CD14-positive monocyte (primary cell): ENCODE measurements around the gene LIFR. TPM values are rescaled to one million over a fixed set of nuclear protein-coding genes. Genes with fewer than 3 reads are reported as not detected.

Experiments used
- DNase-seq, 3 donors: peaks; one replicate each; pipeline ENCODE4 v3.0.0-alpha.2; 2011 to 2022
- H2AFZ ChIP-seq: 2 replicates; pipeline ENCODE4 v1.6.0; 2012; ENCODE audit warnings: mild to moderate bottlenecking, low read depth, low read length, inconsistent platforms; ENCODE audit not compliant: insufficient read depth, poor library complexity, severe bottlenecking
- H3K27ac ChIP-seq, 2 donors: 1 replicate in 1 of 2; 2 replicates in 1 of 2; pipeline ENCODE4 v1.5.1; 2012 to 2013; ENCODE audit warnings: low read length in 2 of 2, control low read depth in 1 of 2, inconsistent platforms in 1 of 2, low read depth in 1 of 2, mild to moderate bottlenecking in 1 of 2
- H3K27me3 ChIP-seq, 2 donors: one replicate each; pipeline versions ENCODE4 v1.6.0 to v1.6.1; 2011 to 2013; ENCODE audit warnings: low read length in 2 of 2; ENCODE audit not compliant: control insufficient read depth in 2 of 2, insufficient read depth in 2 of 2
- H3K36me3 ChIP-seq, 2 donors: replicated peaks in 1 of 2; 1 replicate in 1 of 2; 2 replicates in 1 of 2; pipeline versions ENCODE4 v1.5.1 to v1.6.1; 2012 to 2013; ENCODE audit warnings: low read length in 2 of 2, control low read depth in 1 of 2, inconsistent platforms in 1 of 2, mild to moderate bottlenecking in 1 of 2; ENCODE audit not compliant: insufficient read depth in 2 of 2, control insufficient read depth in 1 of 2
- H3K4me1 ChIP-seq, 2 donors: 1 replicate in 1 of 2; 2 replicates in 1 of 2; pipeline versions ENCODE4 v1.5.1 to v1.6.1; 2012 to 2013; ENCODE audit warnings: low read length in 2 of 2, control low read depth in 1 of 2, inconsistent platforms in 1 of 2, mild to moderate bottlenecking in 1 of 2, moderate library complexity in 1 of 2; ENCODE audit not compliant: insufficient read depth in 2 of 2, control insufficient read depth in 1 of 2
- H3K4me2 ChIP-seq: replicated peaks from 2 replicates; pipeline ENCODE3; 2012; ENCODE audit warnings: low read length, moderate library complexity, mild to moderate bottlenecking; ENCODE audit not compliant: poor library complexity, severe bottlenecking; ENCODE audit errors: extremely low read depth
- H3K4me3 ChIP-seq, 3 experiments: fragments of 200-600 bp in 1 of 3; sonication (generic) in 1 of 3; replicated peaks in 1 of 3; 1 replicate in 2 of 3; 2 replicates in 1 of 3; pipeline ENCODE4 v1.5.1; 2011 to 2013; ENCODE audit warnings: low read length in 3 of 3, mild to moderate bottlenecking in 3 of 3, control low read depth in 2 of 3, low read depth in 2 of 3, inconsistent platforms in 1 of 3, moderate library complexity in 1 of 3
- H3K79me2 ChIP-seq: 2 replicates; pipeline ENCODE4 v1.6.0; 2012; ENCODE audit warnings: mild to moderate bottlenecking, control low read depth, inconsistent platforms, low read length, moderate library complexity; ENCODE audit not compliant: insufficient read depth
- H3K9ac ChIP-seq: 2 replicates; pipeline ENCODE4 v1.6.0; 2017; ENCODE audit warnings: low read length, mild to moderate bottlenecking; ENCODE audit not compliant: insufficient read depth, poor library complexity, severe bottlenecking
- H3K9me3 ChIP-seq, 2 donors: replicated peaks in 1 of 2; 1 replicate in 1 of 2; 2 replicates in 1 of 2; pipeline versions ENCODE4 v1.5.1 to v1.6.1; 2012 to 2013; ENCODE audit warnings: low read length in 2 of 2, control low read depth in 1 of 2; ENCODE audit not compliant: control insufficient read depth in 1 of 2, insufficient read depth in 1 of 2
- H4K20me1 ChIP-seq: 2 replicates; pipeline ENCODE4 v1.6.0; 2012; ENCODE audit warnings: mild to moderate bottlenecking, low read length, control low read depth, moderate library complexity; ENCODE audit not compliant: insufficient read depth
- H3K27ac Mint-ChIP-seq, 7 donors: one replicate each; pipeline ENCODE4 v1.8.0; 2020; ENCODE audit warnings: mild to moderate bottlenecking in 7 of 7, mixed read lengths in 7 of 7, moderate library complexity in 6 of 7, inconsistent platforms in 2 of 7
- H3K27me3 Mint-ChIP-seq, 3 donors: one replicate each; pipeline ENCODE4 v1.8.0; 2021 to 2022; ENCODE audit warnings: low read depth in 3 of 3, mild to moderate bottlenecking in 3 of 3, mixed read lengths in 3 of 3, moderate library complexity in 3 of 3, inconsistent platforms in 1 of 3
- H3K36me3 Mint-ChIP-seq, 2 donors: one replicate each; pipeline ENCODE4 v1.8.0; 2020; ENCODE audit warnings: mixed read lengths in 2 of 2, inconsistent platforms in 1 of 2, mild to moderate bottlenecking in 1 of 2
- H3K4me1 Mint-ChIP-seq: one replicate; pipeline ENCODE4 v1.8.0; 2020; ENCODE audit warnings: mild to moderate bottlenecking, mixed read lengths
- H3K4me3 Mint-ChIP-seq, 2 donors: one replicate each; pipeline ENCODE4 v1.8.0; 2020; ENCODE audit warnings: mild to moderate bottlenecking in 2 of 2, mixed read lengths in 2 of 2, moderate library complexity in 1 of 2
- H3K9me3 Mint-ChIP-seq, 7 donors: one replicate each; pipeline ENCODE4 v1.8.0; 2020 to 2022; ENCODE audit warnings: mixed read lengths in 7 of 7, mild to moderate bottlenecking in 6 of 7, moderate library complexity in 6 of 7, inconsistent platforms in 2 of 7
- CTCF ChIP-seq: fragments of 200-600 bp; IDR thresholded peaks from one replicate; pipeline ENCODE4 v1.8.0; 2022; ENCODE audit warnings: antibody characterized with exemption, mild to moderate bottlenecking
- WGBS: methylation state at CpG from one replicate; pipeline ENCODE4 v1.1.5; 2013; ENCODE audit warnings: missing lambda C conversion rate; ENCODE audit not compliant: insufficient coverage; 5-methylcytosine and 5-hydroxymethylcytosine counted together
- intact Hi-C, 2 donors: fragments of 100-400 bp; cut with micrococcal nuclease; formaldehyde crosslinking; loops; one replicate each; pipeline versions ENCODE4 v1.15.0 to v1.15.1; 2023
- polyA plus RNA-seq, 3 donors: library from polyadenylated mRNA; depleted of rRNA in 1 of 3; unstranded in 2 of 3; stranded (reverse) in 1 of 3; fragments of 300-500 nt in 2 of 3; fragments of >200 nt in 1 of 3; fragmentation: Illumina TruSeq in 2 of 3; gene quantifications; 1 replicate in 2 of 3; 2 replicates in 1 of 3; pipeline ENCODE4 v1.2.3, GENCODE V29; 2012 to 2021

Gene LIFR
- polyA plus RNA-seq, 3 donors, result not detected

- Histone ChIP-seq H3K36me3 (no peaks in the 10 kb centered on the region), H3K4me1 (no peaks in the 10 kb centered on the region), H3K9ac (no peak overlapping the region), H3K27ac (no peak overlapping the region), H2AFZ (no peak overlapping the region), H4K20me1 (no peaks in the 10 kb centered on the region), H3K79me2 (no peaks in the 10 kb centered on the region), H3K27me3 (peaks cover 0 to 14% of the 10 kb centered on the region in 2 donors), H3K4me2 (no peak overlapping the region), H3K9me3 (no peaks in the 10 kb centered on the region), H3K4me3 (no peak overlapping the region)
- no peak for TF ChIP-seq CTCF
- peaks cover 12 to 19% (median 17%) of the 10 kb centered on the region in 3 donors for H3K27me3 Mint-ChIP-seq
- intact Hi-C loops, result no loop called here
- peaks cover 0 to 5% (median 2%) of the 10 kb centered on the region in 7 donors for H3K9me3 Mint-ChIP-seq
- no peaks in the 10 kb centered on the region for H3K36me3 Mint-ChIP-seq
- WGBS, result 43% methylated on average over 1 of the region's 4 CpGs
- no peak overlapping the region for H3K4me3 Mint-ChIP-seq
- no peak for DNase-seq
- H3K4me1 Mint-ChIP-seq, result peaks cover 3% of the 10 kb centered on the region
- no peak overlapping the region for H3K27ac Mint-ChIP-seq
Measured at GRCh38 chr5:38581597-38581996, 25.2 kb upstream of the LIFR start.

GRCh38 chr5:38579105-38579504, 22.7 kb upstream of the LIFR start:
- Histone ChIP-seq H3K9ac (no peak overlapping the region), H4K20me1 (no peaks in the 10 kb centered on the region), H3K4me3 (no peak overlapping the region), H3K4me2 (no peak overlapping the region), H3K4me1 (no peaks in the 10 kb centered on the region), H2AFZ (no peak overlapping the region), H3K36me3 (no peaks in the 10 kb centered on the region), H3K27ac (no peak overlapping the region), H3K9me3 (no peaks in the 10 kb centered on the region), H3K27me3 (peaks cover 0 to 16% of the 10 kb centered on the region in 2 donors), H3K79me2 (no peaks in the 10 kb centered on the region)
- WGBS, result no CpG with 5 or more reads among the region's 2 CpGs
- peaks cover 2% of the 10 kb centered on the region for H3K4me1 Mint-ChIP-seq
- intact Hi-C loops, result no loop called here
- no peak overlapping the region for H3K27ac Mint-ChIP-seq
- no peak overlapping the region for H3K4me3 Mint-ChIP-seq
- peaks cover 0 to 5% (median 2%) of the 10 kb centered on the region in 7 donors for H3K9me3 Mint-ChIP-seq
- H3K27me3 Mint-ChIP-seq, result peaks cover 14 to 26% (median 15%) of the 10 kb centered on the region in 3 donors
- DNase-seq, result no peak
- no peak for TF ChIP-seq CTCF
- H3K36me3 Mint-ChIP-seq, result no peaks in the 10 kb centered on the region
